Left ventricle myocardium inferior (tissue), 1 donor: ENCODE data around the gene C3orf20. TPM values are rescaled to one million over a fixed set of nuclear protein-coding genes. Genes with fewer than 3 reads are reported as not detected.

Source experiments
- DNase-seq: peaks from one replicate; pipeline ENCODE4 v3.0.0-alpha.2; 2020
- H3K27ac ChIP-seq: fragments of 200-600 bp; replicated peaks from 2 replicates; pipeline ENCODE4 v1.8.0; 2021
- H3K27me3 ChIP-seq: fragments of 200-600 bp; 2 replicates; pipeline ENCODE4 v1.8.0; 2021; ENCODE audit warnings: low read depth
- H3K36me3 ChIP-seq: fragments of 200-600 bp; 2 replicates; pipeline ENCODE4 v1.8.0; 2021
- H3K4me1 ChIP-seq: fragments of 200-600 bp; 2 replicates; pipeline ENCODE4 v1.8.0; 2021
- H3K4me3 ChIP-seq: fragments of 200-600 bp; 2 replicates; pipeline ENCODE4 v1.8.0; 2021; ENCODE audit warnings: mild to moderate bottlenecking, moderate library complexity
- H3K9me3 ChIP-seq: fragments of 200-600 bp; replicated peaks from 2 replicates; pipeline ENCODE4 v1.8.0; 2021
- CTCF ChIP-seq: fragments of 200-600 bp; IDR thresholded peaks from 2 replicates; pipeline ENCODE4 v1.8.0; 2021; ENCODE audit warnings: antibody characterized with exemption, mild to moderate bottlenecking, borderline replicate concordance
- intact Hi-C: fragments of 100-400 bp; cut with micrococcal nuclease; formaldehyde crosslinking; loops from one replicate; pipeline ENCODE4 v1.11.0; 2022
- total RNA-seq: library from RNA; stranded (reverse); fragmentation: NEBNext Ultra II Directional; extraction: Animal tissue kit (Norgen Biotek cat#: 25700); gene quantifications from one replicate; pipeline ENCODE4 v1.2.1, GENCODE V29; 2021
- donor health status: DM: no; HTN: yes; CAD: no; lungs with severe emphysema.

The C3orf20 gene
- total RNA-seq, 1 donor from 2014 or later: not detected

- intact Hi-C loops: loop anchor here (10.0 kb wide), 1 partner anchor 109 kb away; the partner anchor contains the start of gene C3orf20
- no peak for TF ChIP-seq CTCF
Measured at GRCh38 chr3:14783480-14784086, 108.6 kb downstream of the C3orf20 start.

GRCh38 chr3:14784087-14784681, 109.2 kb downstream of the C3orf20 start:
- no peak for DNase-seq
- intact Hi-C loops: loop anchor here (10.0 kb wide), 1 partner anchor 109 kb away; the partner anchor contains the start of gene C3orf20
- peaks cover 18% of the 10 kb centered on the region for H3K4me1 ChIP-seq

More at GRCh38 chr3:14783480-14784086, 108.6 kb downstream of the C3orf20 start:
- H3K4me3 ChIP-seq: no peak overlapping the region
- H3K36me3 ChIP-seq: no peaks in the 10 kb centered on the region
- H3K27ac ChIP-seq: no peak overlapping the region
- H3K4me1 ChIP-seq: peaks cover 18% of the 10 kb centered on the region
- H3K27me3 ChIP-seq: peaks cover 41% of the 10 kb centered on the region
- no peak for DNase-seq
- H3K9me3 ChIP-seq: peaks cover 13% of the 10 kb centered on the region

GRCh38 chr3:14785207-14786155, 110.5 kb downstream of the C3orf20 start:
- no peak for TF ChIP-seq CTCF
- H3K36me3 ChIP-seq: no peaks in the 10 kb centered on the region
- no peak overlapping the region for H3K4me3 ChIP-seq
- intact Hi-C loops: loop anchor here (10.0 kb wide), 1 partner anchor 111 kb away; the partner anchor contains the start of gene C3orf20
- peaks cover 58% of the 10 kb centered on the region for H3K27me3 ChIP-seq
- H3K4me1 ChIP-seq: peaks cover 18% of the 10 kb centered on the region
- no peaks in the 10 kb centered on the region for H3K9me3 ChIP-seq
- H3K27ac ChIP-seq: no peak overlapping the region
- DNase-seq: no peak

More at GRCh38 chr3:14784087-14784681, 109.2 kb downstream of the C3orf20 start:
- no peaks in the 10 kb centered on the region for H3K36me3 ChIP-seq
- H3K4me3 ChIP-seq: no peak overlapping the region
- peaks cover 7% of the 10 kb centered on the region for H3K9me3 ChIP-seq
- no peak overlapping the region for H3K27ac ChIP-seq
- no peak for TF ChIP-seq CTCF
- H3K27me3 ChIP-seq: peaks cover 47% of the 10 kb centered on the region

- intact Hi-C loops: loop anchor here (10.0 kb wide), 1 partner anchor 112 kb away; the partner anchor contains the start of gene C3orf20
- no peak for TF ChIP-seq CTCF
- DNase-seq: no peak
- Histone ChIP-seq H3K27me3 (peaks cover 67% of the 10 kb centered on the region), H3K4me3 (no peak overlapping the region), H3K9me3 (no peaks in the 10 kb centered on the region), H3K27ac (no peak overlapping the region), H3K4me1 (peaks cover 22% of the 10 kb centered on the region), H3K36me3 (no peaks in the 10 kb centered on the region)
Measured at GRCh38 chr3:14786369-14786768, 111.4 kb downstream of the C3orf20 start.

- Histone ChIP-seq H3K27ac (no peak overlapping the region), H3K27me3 (peaks cover 71% of the 10 kb centered on the region), H3K4me3 (no peak overlapping the region), H3K4me1 (peaks cover 34% of the 10 kb centered on the region), H3K36me3 (no peaks in the 10 kb centered on the region), H3K9me3 (no peaks in the 10 kb centered on the region)
- intact Hi-C loops: loop anchor here (10.0 kb wide), 1 partner anchor 113 kb away; the partner anchor contains the start of gene C3orf20
- TF ChIP-seq CTCF: no peak
- no peak for DNase-seq
Measured at GRCh38 chr3:14787630-14788029, 112.7 kb downstream of the C3orf20 start.
